ENCODE measurements around the gene GRK5. TPM values are rescaled to one million over a fixed set of nuclear protein-coding genes. Genes with fewer than 3 reads are reported as not detected.

The GRK5 gene
- total RNA-seq, 1 experiment from 2014 or later: 29.0 TPM

GRCh38 chr10:119500123-119500795 is 292.9 kb downstream of the GRK5 start:
- H3K4me3 ChIP-seq (ENCODE audit: low read depth in 2 of 2, low read length in 2 of 2): no peak overlapping the region
- ATAC-seq (no peak), DNase-seq (ENCODE audit: low read depth, low spot score) (no peak)
- no peak for TF ChIP-seq CTCF (IDR thresholded peaks at IDR 0.05)
- TF ChIP-seq SIN3A (IDR thresholded peaks at IDR 0.05; ENCODE audit: borderline replicate concordance, insufficient read depth, low read depth, low read length): no peak
- TF ChIP-seq REST (IDR thresholded peaks at IDR 0.05; ENCODE audit: insufficient read depth in 1 of 2, low read depth in 2 of 2, low read length in 1 of 2): no peak
- no peak for TF ChIP-seq TCF7L2 (IDR thresholded peaks at IDR 0.05; ENCODE audit: low read depth, low read length)
- TF ChIP-seq POLR2AphosphoS5 (IDR thresholded peaks at IDR 0.05; ENCODE audit: low read depth, low read length): no peak
- no peaks in the 10 kb centered on the region; the same call in 1 of the 2 replicates for H3K4me1 ChIP-seq (ENCODE audit: control insufficient read depth, insufficient read depth, low read length)
- ChIA-PET POLR2A (interaction anchor here (0.6 kb wide), 1 partner anchor 274 kb away, joined by 5 read pairs; no protein-coding TSS in a partner anchor), CTCF (no interaction called here)
- in situ Hi-C loops (cut with HindIII; ENCODE audit: low pct_unique_long_range_greater_than_20kb, low sequenced_read_pairs): no loop called here
- no TSS peak for BruUV-seq (replicated peaks)
- no peaks in the 10 kb centered on the region for H3K9me3 ChIP-seq (ENCODE audit: control insufficient read depth, insufficient read depth, low read depth, low read length)
- no peak overlapping the region for H3K27ac ChIP-seq (ENCODE audit: low read length)
- no peaks in the 10 kb centered on the region for H3K36me3 ChIP-seq (ENCODE audit: control insufficient read depth, insufficient read depth, low read length)
- intact Hi-C loops (cut with micrococcal nuclease; ENCODE audit: unreplicated experiment): no loop called here
- no peaks in the 10 kb centered on the region for H3K27me3 ChIP-seq (ENCODE audit: control insufficient read depth, insufficient read depth, low read length)

DNA sequence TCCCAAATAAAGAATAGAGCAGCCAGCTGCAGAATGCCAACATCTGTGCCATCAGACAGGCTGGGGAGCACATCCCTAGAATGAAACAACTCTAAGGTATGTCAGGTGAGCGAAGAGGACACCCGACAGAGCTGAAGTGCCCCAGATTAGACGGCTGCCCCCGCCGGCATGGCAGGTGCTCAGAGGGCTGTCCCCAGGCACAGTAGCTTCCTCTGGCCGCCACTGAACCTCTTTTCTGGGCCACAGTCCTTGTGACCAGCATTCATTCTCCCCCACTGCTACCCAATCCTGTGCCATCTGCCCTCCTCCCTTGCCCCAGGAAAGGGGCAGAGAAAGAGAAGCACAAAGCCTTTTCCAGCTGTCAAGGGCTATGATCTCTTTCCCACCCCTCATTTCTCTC is 293.4 kb downstream of the GRK5 start:
- in situ Hi-C loops (cut with HindIII; ENCODE audit: low pct_unique_long_range_greater_than_20kb, low sequenced_read_pairs) (no loop called here), intact Hi-C loops (cut with micrococcal nuclease; ENCODE audit: unreplicated experiment) (no loop called here)
- no peak overlapping the region for H3K4me3 ChIP-seq (ENCODE audit: low read depth in 2 of 2, low read length in 2 of 2)
- DNase-seq (ENCODE audit: low read depth, low spot score) (no peak), ATAC-seq (no peak)
- H3K4me1 ChIP-seq (ENCODE audit: control insufficient read depth, insufficient read depth, low read length): no peaks in the 10 kb centered on the region
- TF ChIP-seq REST (IDR thresholded peaks at IDR 0.05; ENCODE audit: insufficient read depth in 1 of 2, low read depth in 2 of 2, low read length in 1 of 2): no peak
- TF ChIP-seq CTCF (IDR thresholded peaks at IDR 0.05): no peak
- TF ChIP-seq TCF7L2 (IDR thresholded peaks at IDR 0.05; ENCODE audit: low read depth, low read length): no peak
- TF ChIP-seq SIN3A (IDR thresholded peaks at IDR 0.05; ENCODE audit: borderline replicate concordance, insufficient read depth, low read depth, low read length): no peak
- ChIA-PET CTCF (no interaction called here), POLR2A (no interaction called here)
- no peak overlapping the region for H3K27ac ChIP-seq (ENCODE audit: low read length)
- no TSS peak for BruUV-seq (replicated peaks)
- no peaks in the 10 kb centered on the region for H3K9me3 ChIP-seq (ENCODE audit: control insufficient read depth, insufficient read depth, low read depth, low read length)
- H3K36me3 ChIP-seq (ENCODE audit: control insufficient read depth, insufficient read depth, low read length): no peaks in the 10 kb centered on the region
- H3K27me3 ChIP-seq (ENCODE audit: control insufficient read depth, insufficient read depth, low read length): no peaks in the 10 kb centered on the region

Data from Panc1 (cell line).